Activated T-cell treated with anti-CD3 and anti-CD28 coated beads, Interleukin-2, amount 50 U/mL, for 48 hours (primary cell): Measurements from ENCODE around the gene NOD1.
"Not testable (repeated sequence)": the region's sequence is repeated elsewhere in the genome, so short reads cannot be mapped to it uniquely, and the experiment has no call there.

Experiments
- DNase-seq, 2 experiments: peaks; one replicate each; pipeline ENCODE4 v3.0.0-alpha.2; 2020

Gene NOD1

GRCh38 chr7:30503274-30504212 lies 25.0 kb upstream of the NOD1 start:
- DNase-seq = no peak

GRCh38 chr7:30502470-30503251 lies 24.1 kb upstream of the NOD1 start:
- DNase-seq = no peak

- DNase-seq = no peak
Observed at GRCh38 chr7:30501264-30501663, 22.7 kb upstream of the NOD1 start.

- DNase-seq = no peak
Observed at GRCh38 chr7:30493228-30493627, 14.6 kb upstream of the NOD1 start.

DNA sequence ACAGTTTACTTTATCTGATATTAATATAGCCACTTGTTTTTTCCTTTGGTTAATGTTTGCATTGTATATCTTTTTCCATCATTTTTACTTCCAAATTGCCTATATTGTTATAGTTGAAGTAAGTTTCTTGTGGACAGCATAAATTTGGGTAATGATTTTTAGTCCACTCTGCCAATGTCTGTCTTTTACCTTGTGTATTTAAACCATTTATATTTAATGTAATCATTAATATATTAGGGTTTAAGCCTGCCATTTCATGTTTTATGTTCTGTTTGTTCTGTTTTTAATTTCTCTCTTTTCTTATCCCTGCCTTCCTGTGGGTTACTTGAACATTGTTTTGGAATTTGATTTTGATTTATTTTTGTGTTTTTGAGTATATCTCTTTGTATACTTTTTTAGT lies 12.8 kb upstream of the NOD1 start:
- no peak for DNase-seq

DNA sequence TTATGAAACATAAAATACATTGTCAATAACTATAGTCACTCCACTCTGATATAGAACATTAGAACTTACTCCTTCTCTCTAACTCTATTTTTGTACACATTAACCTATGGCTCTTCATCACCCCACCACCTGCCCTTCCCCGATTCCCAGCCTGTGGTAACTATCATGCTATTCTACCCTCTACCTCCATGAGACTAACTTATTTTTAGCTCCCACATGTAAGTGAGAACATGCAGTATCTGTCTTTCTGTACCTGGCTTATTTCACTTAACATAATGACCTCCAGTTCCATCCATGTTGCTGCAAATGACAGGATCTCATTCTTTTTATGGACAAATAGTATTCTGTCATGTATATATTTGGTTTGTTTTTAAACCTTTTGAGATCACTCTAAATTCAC lies 8.8 kb upstream of the NOD1 start:
- DNase-seq = no peak

GRCh38 chr7:30485667-30486066 lies 7.1 kb upstream of the NOD1 start:
- DNase-seq = no peak

GRCh38 chr7:30481416-30481815 lies 2.8 kb upstream of the NOD1 start:
- DNase-seq = not testable (repeated sequence)

- peak in 1 of 2 experiments; percentile 34 for DNase-seq
Observed at GRCh38 chr7:30479202-30480120, 877 bp upstream of the NOD1 start.

GRCh38 chr7:30476459-30477145 lies 2.0 kb downstream of the NOD1 start:
- no peak for DNase-seq

DNA sequence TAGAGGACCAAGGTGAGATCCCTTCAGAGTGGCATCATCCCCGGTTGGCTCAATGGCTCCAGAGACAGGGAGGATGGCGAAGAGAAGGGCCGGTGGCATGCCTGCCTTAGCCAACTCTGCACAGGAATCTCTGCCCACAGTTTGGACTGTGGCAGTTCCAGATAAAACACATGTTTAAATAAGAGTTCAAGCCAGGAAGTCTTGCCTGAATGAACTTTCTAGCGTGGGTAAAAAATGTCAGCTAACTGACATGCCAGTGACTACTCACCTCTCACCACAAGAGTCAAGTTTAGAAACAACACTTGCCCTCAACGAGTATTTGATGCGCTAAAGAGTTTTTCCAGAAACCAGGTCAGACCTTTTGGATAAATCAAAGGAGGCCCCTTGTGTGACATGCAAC lies 3.0 kb downstream of the NOD1 start:
- no peak for DNase-seq

DNA sequence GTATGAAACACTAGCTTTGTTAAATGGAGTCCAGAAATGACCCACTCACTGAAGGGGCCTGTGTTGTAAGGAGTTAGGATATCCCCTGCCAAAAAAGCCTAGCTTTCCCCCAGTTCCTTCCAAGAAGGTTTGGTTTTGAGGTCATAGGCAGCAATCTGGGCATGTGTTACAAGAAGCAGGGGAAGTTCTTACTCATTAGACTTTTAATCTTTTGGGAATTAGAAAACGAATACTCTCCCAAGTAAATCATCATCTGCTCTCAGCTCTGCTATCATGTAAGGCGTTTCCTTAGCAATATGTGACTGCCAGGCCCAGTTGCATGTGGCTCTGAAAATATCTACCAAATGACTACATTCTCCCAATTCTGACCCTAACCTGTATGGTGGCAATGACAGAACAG lies 3.7 kb downstream of the NOD1 start:
- DNase-seq = no peak

DNA sequence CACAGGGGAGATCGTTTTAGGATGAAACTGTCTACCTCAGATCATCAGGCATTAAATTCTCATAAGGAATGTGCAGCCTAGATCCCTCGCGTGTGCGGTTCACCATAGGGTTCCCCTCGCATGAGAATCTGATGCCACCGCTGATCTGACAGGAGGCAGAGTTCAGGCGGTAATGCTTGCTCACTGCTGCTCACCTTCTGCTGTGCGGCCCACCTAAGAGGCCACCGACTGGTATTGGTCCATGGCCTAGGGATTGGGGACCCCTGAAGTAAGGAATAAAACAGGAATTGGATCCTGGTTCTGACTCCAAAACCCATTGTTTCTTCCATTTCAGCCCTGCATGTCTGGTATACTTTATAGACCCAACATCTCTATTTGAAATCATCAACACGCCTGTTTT lies 4.1 kb downstream of the NOD1 start:
- no peak for DNase-seq

DNA sequence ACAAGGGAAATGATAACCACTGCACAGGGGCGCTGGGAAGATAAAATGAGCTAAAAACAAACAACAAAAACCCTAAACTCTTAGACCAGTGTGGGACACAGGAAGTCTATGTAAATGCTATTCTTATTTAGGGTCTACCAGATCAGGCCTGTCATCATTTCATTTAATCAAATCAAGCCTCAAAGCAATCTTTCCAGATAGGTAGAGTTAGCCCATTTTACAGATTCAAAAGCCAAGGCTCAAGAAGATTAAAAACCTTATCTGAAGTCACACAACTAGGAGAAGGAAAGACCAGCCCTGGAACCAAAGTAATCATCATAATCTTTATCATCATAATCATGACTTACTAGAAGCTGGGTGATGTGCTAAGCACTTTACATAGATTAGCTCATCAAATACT lies 4.7 kb downstream of the NOD1 start:
- no peak for DNase-seq

GRCh38 chr7:30472784-30473775 lies 5.5 kb downstream of the NOD1 start:
- no peak for DNase-seq

- DNase-seq = no peak
Observed at GRCh38 chr7:30472081-30472783, 6.4 kb downstream of the NOD1 start.

- DNase-seq = no peak
Observed at GRCh38 chr7:30471205-30471604, 7.4 kb downstream of the NOD1 start.

- DNase-seq = no peak
Observed at GRCh38 chr7:30470771-30471170, 7.8 kb downstream of the NOD1 start.

DNA sequence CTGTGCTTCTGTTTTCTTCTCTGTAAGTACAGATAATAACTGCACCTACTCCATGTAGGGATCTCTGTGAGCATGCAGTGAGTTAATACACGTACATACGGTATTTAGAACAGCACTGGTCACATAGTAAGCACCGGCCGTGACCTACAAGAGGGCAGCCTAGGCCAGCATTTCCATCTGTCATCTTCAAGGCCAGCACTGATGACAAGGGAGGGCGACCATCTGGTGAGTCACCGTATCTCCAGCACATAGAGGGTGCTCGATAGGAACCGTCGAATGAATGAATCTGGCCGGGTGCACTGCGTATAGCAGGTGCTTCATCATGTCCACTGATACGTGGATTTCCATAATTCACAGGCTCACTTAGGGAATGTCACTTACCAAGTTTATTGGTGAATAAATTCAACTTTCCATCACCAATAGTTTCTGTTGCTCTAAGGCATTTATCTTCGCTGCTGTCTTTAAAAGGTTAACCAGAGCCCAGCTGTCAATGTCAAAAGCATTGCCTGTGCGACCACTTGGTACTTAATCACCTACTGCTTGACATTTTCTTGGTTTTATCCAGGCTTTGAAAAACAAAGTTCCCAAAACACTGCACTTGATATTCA lies 8.3 kb downstream of the NOD1 start:
- DNase-seq = no peak

- no peak for DNase-seq
Observed at GRCh38 chr7:30469303-30469702, 9.3 kb downstream of the NOD1 start.
